AG09309 (cell line): ENCODE measurements around the gene HLA-DQB1.

Source experiments
- DNase-seq: peaks from one replicate; pipeline ENCODE4 v3.0.0-alpha.2; 2010; ENCODE audit warnings: low read depth
- H3K4me3 ChIP-seq: 2 replicates; pipeline ENCODE4 v1.5.1; 2011; ENCODE audit warnings: mild to moderate bottlenecking, low read depth, low read length, moderate library complexity; ENCODE audit not compliant: control insufficient read depth
- CTCF ChIP-seq: IDR thresholded peaks from 2 replicates; pipeline ENCODE4 v1.5.1; 2011; ENCODE audit warnings: mild to moderate bottlenecking, low read depth, low read length, inconsistent platforms; ENCODE audit not compliant: insufficient read depth, control insufficient read depth; ENCODE audit errors: missing control alignments

Gene HLA-DQB1

GRCh38 chr6:32625137-32625536 lies 41.3 kb downstream of the HLA-DQB1 start:
- no peak for DNase-seq
- no peak for TF ChIP-seq CTCF
- no peak overlapping the region for H3K4me3 ChIP-seq

- no peak for TF ChIP-seq CTCF
- DNase-seq, result no peak
- no peak overlapping the region for H3K4me3 ChIP-seq
Observed at GRCh38 chr6:32624565-32624964, 41.9 kb downstream of the HLA-DQB1 start.

GRCh38 chr6:32623693-32624092 lies 42.8 kb downstream of the HLA-DQB1 start:
- no peak overlapping the region for H3K4me3 ChIP-seq
- TF ChIP-seq CTCF, result no peak
- DNase-seq, result no peak

- TF ChIP-seq CTCF, result peak; percentile 58
- no peak for DNase-seq
- H3K4me3 ChIP-seq, result no peak overlapping the region
Observed at GRCh38 chr6:32622545-32623401, 43.7 kb downstream of the HLA-DQB1 start.

- no peak for DNase-seq
- TF ChIP-seq CTCF, result no peak
- no peak overlapping the region for H3K4me3 ChIP-seq
Observed at GRCh38 chr6:32621372-32621771, 45.1 kb downstream of the HLA-DQB1 start.

- DNase-seq, result no peak
- no peak for TF ChIP-seq CTCF
- H3K4me3 ChIP-seq, result no peak overlapping the region
Observed at GRCh38 chr6:32617751-32618150, 48.7 kb downstream of the HLA-DQB1 start.
